ENCODE data around the gene PARP14.

The PARP14 gene

DNA sequence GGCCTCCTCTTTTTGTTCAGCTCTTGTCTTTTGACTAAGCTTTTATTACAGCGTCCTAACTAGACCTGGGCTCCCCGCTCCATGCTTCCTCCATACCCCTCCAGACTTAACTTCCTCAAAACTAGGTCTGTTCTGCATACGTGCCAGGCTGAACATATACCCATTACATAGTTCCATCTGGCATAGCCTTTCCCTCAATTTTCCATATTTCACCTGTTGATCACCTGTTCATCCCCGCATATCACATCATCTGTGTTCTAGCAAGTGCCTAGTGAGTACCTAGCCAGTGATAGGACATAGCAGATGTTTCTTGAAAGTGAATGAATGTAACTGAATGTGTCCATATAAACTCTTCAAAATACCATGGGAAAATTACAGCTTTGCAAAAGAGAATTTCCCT, 36.0 kb downstream of the PARP14 start:
- H3K36me3 ChIP-seq, result peaks cover 31 to 88% (median 76%) of the 10 kb centered on the region in 3 donors
- TF ChIP-seq, protein P1, sequence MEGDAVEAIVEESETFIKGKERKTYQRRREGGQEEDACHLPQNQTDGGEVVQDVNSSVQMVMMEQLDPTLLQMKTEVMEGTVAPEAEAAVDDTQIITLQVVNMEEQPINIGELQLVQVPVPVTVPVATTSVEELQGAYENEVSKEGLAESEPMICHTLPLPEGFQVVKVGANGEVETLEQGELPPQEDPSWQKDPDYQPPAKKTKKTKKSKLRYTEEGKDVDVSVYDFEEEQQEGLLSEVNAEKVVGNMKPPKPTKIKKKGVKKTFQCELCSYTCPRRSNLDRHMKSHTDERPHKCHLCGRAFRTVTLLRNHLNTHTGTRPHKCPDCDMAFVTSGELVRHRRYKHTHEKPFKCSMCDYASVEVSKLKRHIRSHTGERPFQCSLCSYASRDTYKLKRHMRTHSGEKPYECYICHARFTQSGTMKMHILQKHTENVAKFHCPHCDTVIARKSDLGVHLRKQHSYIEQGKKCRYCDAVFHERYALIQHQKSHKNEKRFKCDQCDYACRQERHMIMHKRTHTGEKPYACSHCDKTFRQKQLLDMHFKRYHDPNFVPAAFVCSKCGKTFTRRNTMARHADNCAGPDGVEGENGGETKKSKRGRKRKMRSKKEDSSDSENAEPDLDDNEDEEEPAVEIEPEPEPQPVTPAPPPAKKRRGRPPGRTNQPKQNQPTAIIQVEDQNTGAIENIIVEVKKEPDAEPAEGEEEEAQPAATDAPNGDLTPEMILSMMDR (IDR thresholded peaks at IDR 0.05), result no peak
- no peaks in the 10 kb centered on the region for H3K27me3 ChIP-seq
- no peak for DNase-seq
- H3K9me3 ChIP-seq, result no peaks in the 10 kb centered on the region
- H3K4me1 ChIP-seq, result no peaks in the 10 kb centered on the region
- intact Hi-C loops (cut with DNase I; ENCODE audit: low total_unique reads), result no loop called here
- H3K4me3 ChIP-seq, result no peak overlapping the region
- H3K27ac ChIP-seq, result no peak overlapping the region

DNA sequence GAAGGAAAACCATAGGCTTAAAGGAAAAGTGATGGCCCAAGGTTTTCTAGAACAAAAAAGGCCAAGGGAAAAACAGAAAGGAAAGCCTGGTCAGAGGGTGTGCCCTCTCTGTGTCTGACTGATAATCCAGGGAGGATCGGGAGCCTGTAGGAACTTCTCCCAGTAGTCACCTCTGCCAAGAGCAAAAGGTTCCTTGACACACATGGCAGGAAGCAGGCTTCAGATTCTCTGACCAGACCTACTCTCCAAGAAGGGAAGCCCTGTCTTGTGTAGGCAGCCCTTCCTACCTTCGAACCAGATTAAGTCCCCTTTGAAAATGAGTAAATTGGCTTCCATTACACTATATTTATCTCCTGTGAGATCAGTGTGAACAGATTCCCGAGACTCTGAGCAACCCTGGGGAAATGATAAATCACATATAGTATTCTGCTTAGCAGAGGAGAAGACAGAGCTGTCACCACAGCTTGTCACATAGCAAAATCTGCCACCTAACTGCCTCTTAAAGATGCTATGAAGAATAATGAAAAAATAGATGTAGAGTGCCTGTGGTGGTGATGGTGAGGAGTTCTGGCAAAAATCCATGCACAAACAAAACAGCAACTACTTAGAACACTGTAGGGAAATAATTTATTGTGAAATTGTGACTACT, 38.8 kb downstream of the PARP14 start:
- DNase-seq, result no peak
- H3K36me3 ChIP-seq, result peaks cover 10 to 75% (median 57%) of the 10 kb centered on the region in 3 donors

DNA sequence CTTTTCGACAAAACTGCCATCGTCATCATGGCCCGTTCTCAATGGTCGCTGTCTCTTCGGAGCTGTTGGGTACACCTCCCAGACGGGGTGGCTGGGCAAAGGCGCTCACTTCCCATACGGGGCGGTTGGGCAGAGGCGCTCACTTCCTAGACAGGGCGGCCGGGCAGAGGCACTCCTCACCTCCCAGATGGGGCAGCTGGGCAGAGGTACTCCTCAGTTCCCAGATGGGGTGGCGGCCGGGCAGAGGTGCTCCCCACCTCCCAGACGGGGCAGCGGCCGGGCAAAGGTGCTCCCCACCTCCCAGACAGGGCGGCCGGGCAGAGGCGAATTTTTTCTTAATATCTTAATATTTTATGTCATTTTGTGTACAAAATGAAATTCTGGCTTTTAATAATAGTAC, 44.5 kb downstream of the PARP14 start:
- intact Hi-C loops (cut with DNase I; ENCODE audit: low total_unique reads), result no loop called here
- no peaks in the 10 kb centered on the region for H3K27me3 ChIP-seq
- H3K36me3 ChIP-seq, result peaks cover 7 to 38% (median 19%) of the 10 kb centered on the region in 3 donors
- H3K4me3 ChIP-seq, result no peak overlapping the region
- H3K4me1 ChIP-seq, result no peaks in the 10 kb centered on the region
- DNase-seq, result no peak
- no peaks in the 10 kb centered on the region for H3K9me3 ChIP-seq
- TF ChIP-seq, protein P1 (IDR thresholded peaks at IDR 0.05), result no peak
- no peak overlapping the region for H3K27ac ChIP-seq

More for the DNA sequence above, 38.8 kb downstream of the PARP14 start:
- no peaks in the 10 kb centered on the region for H3K9me3 ChIP-seq
- H3K4me1 ChIP-seq, result no peaks in the 10 kb centered on the region
- H3K27ac ChIP-seq, result no peak overlapping the region
- no peaks in the 10 kb centered on the region for H3K27me3 ChIP-seq
- intact Hi-C loops (cut with DNase I; ENCODE audit: low total_unique reads), result no loop called here
- H3K4me3 ChIP-seq, result no peak overlapping the region
- TF ChIP-seq, protein P1 (IDR thresholded peaks at IDR 0.05), result no peak

DNA sequence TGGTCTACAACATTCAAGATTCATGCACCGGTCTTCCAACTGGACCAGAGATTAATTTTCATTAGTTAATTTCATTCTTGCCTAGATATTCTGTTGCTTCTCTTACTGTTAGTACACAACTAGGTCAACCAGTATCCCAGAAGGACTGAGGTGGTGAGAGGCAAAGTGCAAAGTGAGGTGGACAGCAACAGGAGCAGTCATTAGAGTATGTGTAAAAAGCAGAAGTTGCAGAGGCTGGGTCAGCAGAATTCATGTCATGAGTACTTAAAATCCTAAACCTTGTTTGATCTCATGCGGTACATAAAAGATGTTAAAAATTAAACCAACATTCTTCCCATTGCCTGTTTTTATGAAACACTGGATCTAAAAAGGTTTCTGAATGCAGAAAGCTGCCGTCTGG, 46.7 kb downstream of the PARP14 start:
- H3K4me3 ChIP-seq, result no peak overlapping the region
- no peaks in the 10 kb centered on the region for H3K4me1 ChIP-seq
- H3K36me3 ChIP-seq, result peaks cover 7 to 25% (median 12%) of the 10 kb centered on the region in 3 donors
- H3K9me3 ChIP-seq, result no peaks in the 10 kb centered on the region
- TF ChIP-seq, protein P1 (IDR thresholded peaks at IDR 0.05), result no peak
- no peak for DNase-seq
- no peaks in the 10 kb centered on the region for H3K27me3 ChIP-seq
- intact Hi-C loops (cut with DNase I; ENCODE audit: low total_unique reads), result no loop called here
- H3K27ac ChIP-seq, result no peak overlapping the region

DNA sequence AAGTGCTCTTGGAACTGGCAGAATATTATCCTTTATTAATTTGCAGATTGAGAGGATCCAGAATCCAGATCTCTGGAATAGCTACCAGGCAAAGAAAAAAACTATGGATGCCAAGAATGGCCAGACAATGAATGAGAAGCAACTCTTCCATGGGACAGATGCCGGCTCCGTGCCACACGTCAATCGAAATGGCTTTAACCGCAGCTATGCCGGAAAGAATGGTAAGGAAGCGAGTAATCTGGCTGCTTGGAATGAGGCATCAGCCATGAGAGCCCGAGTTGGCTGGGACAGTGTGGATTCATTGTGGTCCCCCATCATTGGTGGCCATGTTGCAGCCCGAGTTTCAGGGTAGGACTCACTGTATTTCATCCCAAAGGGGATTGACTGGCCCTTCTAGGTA, 47.1 kb downstream of the PARP14 start:
- no peaks in the 10 kb centered on the region for H3K4me1 ChIP-seq
- intact Hi-C loops (cut with DNase I; ENCODE audit: low total_unique reads), result no loop called here
- peaks cover 10 to 20% (median 12%) of the 10 kb centered on the region in 3 donors for H3K36me3 ChIP-seq

More for the DNA sequence above, 47.1 kb downstream of the PARP14 start:
- Histone ChIP-seq H3K4me3 (no peak overlapping the region), H3K27me3 (no peaks in the 10 kb centered on the region), H3K27ac (no peak overlapping the region), H3K9me3 (no peaks in the 10 kb centered on the region)
- TF ChIP-seq, protein P1 (IDR thresholded peaks at IDR 0.05), result no peak
- DNase-seq, result no peak
